ENCODE measurements around the gene RNU1-2.
"Not testable (repeated sequence)": the region's sequence is repeated elsewhere in the genome, so short reads cannot be mapped to it uniquely, and the experiment has no call there.

Gene RNU1-2

DNA sequence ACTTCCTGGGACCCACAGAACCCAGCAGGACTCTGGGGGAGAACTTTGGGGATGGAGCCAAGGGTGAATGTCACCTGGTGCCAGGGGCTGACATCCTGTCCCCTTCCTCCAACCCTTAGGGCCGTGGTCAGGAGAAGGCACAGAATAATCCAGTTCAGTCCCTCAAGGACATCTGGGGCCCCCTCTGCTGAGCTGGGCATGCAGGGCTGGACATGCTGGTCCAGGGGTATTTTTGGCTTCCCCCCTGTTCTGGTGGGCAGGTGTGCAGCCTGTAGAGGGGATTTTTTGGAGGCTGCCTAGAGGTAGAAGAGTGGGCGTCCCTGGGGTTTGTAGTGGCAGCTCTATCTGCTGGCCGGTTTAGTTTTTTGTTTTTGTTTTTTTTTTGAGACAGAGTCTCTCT is 22.6 kb downstream of the RNU1-2 start:
- TF ChIP-seq, protein P1, sequence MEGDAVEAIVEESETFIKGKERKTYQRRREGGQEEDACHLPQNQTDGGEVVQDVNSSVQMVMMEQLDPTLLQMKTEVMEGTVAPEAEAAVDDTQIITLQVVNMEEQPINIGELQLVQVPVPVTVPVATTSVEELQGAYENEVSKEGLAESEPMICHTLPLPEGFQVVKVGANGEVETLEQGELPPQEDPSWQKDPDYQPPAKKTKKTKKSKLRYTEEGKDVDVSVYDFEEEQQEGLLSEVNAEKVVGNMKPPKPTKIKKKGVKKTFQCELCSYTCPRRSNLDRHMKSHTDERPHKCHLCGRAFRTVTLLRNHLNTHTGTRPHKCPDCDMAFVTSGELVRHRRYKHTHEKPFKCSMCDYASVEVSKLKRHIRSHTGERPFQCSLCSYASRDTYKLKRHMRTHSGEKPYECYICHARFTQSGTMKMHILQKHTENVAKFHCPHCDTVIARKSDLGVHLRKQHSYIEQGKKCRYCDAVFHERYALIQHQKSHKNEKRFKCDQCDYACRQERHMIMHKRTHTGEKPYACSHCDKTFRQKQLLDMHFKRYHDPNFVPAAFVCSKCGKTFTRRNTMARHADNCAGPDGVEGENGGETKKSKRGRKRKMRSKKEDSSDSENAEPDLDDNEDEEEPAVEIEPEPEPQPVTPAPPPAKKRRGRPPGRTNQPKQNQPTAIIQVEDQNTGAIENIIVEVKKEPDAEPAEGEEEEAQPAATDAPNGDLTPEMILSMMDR (IDR thresholded peaks at IDR 0.05; ENCODE audit: borderline replicate concordance, insufficient read depth, low read depth, low read length): no peak
- no peak overlapping the region for H3K4me3 ChIP-seq (ENCODE audit: low read depth, low read length)

DNA sequence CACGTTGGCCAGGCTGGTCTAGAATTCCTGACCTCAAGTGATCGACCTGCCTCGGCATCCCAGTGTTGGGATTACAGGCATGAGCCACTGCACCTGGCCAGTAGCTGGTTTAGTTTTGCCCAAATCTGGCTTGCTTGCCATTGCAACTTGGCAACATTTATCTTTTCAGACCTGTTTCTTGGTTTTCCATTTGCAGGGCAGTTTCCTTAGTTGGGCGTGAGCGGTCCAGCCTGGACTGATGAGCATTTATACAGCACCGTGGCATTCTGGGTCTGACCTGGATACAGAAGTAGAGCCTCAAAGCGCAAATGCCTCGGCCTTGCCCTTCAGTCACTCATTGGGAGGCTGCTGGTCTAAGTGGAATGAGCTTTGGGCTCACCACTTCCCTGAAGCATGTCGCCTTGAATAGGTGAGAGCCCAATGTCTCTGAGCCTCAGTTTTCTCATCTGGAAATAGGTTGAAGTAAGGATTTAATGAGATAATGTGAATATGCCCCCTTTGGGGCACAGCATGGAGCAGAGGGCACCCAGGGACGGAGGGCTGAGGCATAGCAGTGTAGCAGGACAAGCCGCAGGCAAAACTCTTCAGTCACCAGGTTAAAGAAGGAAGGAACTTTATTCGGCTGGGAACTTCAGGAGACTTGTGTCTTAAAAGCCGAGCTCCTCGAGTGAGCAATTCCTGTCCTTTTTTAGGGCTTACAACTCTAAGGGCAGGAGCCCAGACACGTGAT is 23.3 kb downstream of the RNU1-2 start:
- not testable (repeated sequence) for H3K4me3 ChIP-seq (ENCODE audit: low read depth, low read length)

DNA sequence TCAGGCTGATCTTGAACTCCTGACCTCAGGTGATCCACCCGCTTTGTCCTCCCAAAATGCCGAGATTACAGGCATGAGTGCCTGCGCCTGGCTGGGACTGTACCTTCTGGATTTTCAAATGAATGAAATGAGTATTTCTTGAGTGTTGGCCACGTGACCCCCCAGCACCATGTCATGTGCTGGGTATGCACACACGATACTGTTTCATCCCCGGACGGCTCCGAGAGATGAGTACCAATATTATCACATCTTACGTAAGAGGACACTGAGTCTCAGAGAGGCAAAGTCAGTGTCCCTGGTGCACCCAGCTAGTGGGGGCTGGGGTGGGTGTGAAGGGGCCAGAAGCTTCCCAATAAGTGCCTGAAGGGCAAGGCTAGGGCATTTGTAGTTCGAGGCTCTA is 25.2 kb downstream of the RNU1-2 start:
- no peak overlapping the region for H3K4me3 ChIP-seq (ENCODE audit: low read depth, low read length)
- TF ChIP-seq, protein P1 (IDR thresholded peaks at IDR 0.05; ENCODE audit: borderline replicate concordance, insufficient read depth, low read depth, low read length): no peak

DNA sequence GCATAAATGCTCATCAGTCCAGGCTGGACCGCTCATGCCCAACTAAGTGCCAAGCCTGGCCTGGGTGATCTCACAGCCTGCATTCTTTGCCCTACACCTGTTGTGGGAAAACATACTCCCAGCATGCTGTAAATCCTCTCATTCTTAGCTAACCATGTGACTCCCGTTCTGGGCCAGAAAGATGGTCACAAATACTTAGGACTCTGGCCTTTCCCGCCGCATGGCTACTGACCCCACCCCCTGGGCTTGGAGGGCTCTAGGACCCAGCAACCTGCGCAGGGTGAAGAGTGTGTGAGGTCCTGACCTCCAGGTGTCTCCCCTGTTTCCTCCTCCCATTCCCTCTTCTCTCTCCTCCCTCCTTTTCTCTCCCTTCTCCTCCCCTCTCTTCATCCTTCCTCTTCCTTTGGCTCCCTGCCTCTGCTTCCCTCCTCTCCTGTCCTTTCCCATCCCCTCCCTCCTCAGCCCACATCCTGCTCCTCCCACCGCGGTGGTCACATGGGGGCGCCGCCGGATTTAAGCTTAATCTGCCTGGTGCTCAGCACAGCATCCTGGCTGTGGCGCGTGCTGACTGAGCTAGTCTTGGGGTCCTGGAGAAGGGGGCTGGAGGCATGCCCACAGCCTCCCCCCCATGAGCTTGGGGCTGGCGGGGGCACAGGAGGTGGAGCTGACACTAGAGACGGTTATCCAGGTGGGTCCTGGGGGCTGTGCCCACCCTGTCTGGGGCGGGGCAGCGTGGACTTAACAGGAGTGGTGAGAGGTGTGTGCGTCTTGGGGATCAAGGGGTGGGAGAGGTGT is 25.8 kb downstream of the RNU1-2 start, which contains the start of gene CROCC:
Gene CROCC, plus strand, starts transcription at position 541 of the 795 bp plus-strand sequence. Its CDS starts 88 bp downstream, at position 629.
- H3K4me3 ChIP-seq (ENCODE audit: low read depth, low read length): no peak within 1 kb of the TSS
- TF ChIP-seq, protein P1 (IDR thresholded peaks at IDR 0.05; ENCODE audit: borderline replicate concordance, insufficient read depth, low read depth, low read length): no peak

DNA sequence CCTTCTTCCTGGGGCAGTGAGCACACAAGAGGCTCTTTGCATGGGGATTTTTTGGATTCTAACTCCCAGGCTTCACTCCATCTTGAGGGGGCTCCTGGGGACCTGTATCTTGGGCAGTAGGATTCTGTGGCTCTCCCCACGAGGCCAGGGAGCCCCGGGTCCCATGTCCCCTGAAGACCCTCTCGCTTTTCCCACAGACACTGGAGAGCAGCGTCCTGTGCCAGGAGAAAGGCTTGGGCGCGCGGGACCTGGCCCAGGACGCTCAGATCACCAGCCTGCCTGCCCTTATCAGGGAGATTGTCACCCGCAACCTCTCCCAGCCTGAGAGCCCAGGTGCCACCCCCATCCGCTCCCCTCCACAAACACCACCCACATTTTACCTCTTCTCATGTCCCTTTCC is 26.7 kb downstream of the RNU1-2 start:
- no peak overlapping the region for H3K4me3 ChIP-seq (ENCODE audit: low read depth, low read length)
- TF ChIP-seq, protein P1 (IDR thresholded peaks at IDR 0.05; ENCODE audit: borderline replicate concordance, insufficient read depth, low read depth, low read length): no peak

DNA sequence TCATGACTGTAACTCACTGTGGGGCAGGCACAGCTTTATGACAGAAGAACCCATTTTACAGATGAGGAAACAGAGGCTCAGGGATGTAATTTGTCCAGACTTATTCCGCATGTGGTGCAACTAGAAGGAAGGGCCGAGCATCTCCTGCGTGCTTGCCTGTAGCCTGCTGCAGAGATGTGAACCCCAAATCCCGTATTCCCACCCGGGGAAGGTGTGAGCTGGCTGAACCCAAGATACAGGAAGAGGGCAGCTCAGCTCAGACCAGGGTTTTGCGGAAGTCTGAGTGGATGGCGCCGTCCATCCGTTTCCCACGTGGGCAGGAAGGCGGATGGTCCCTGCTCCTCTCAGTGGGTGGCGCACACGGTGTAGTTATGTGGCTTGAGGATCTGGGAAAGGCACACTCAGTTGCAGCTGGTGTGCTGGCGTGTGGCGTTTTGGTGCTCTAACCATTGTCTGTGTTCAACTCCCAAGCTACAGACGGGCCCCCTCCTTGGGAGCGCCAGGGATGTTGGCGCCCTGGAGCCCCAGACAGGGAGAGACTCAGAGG is 27.2 kb downstream of the RNU1-2 start:
- TF ChIP-seq, protein P1 (IDR thresholded peaks at IDR 0.05; ENCODE audit: borderline replicate concordance, insufficient read depth, low read depth, low read length): no peak
- H3K4me3 ChIP-seq (ENCODE audit: low read depth, low read length): no peak overlapping the region

DNA sequence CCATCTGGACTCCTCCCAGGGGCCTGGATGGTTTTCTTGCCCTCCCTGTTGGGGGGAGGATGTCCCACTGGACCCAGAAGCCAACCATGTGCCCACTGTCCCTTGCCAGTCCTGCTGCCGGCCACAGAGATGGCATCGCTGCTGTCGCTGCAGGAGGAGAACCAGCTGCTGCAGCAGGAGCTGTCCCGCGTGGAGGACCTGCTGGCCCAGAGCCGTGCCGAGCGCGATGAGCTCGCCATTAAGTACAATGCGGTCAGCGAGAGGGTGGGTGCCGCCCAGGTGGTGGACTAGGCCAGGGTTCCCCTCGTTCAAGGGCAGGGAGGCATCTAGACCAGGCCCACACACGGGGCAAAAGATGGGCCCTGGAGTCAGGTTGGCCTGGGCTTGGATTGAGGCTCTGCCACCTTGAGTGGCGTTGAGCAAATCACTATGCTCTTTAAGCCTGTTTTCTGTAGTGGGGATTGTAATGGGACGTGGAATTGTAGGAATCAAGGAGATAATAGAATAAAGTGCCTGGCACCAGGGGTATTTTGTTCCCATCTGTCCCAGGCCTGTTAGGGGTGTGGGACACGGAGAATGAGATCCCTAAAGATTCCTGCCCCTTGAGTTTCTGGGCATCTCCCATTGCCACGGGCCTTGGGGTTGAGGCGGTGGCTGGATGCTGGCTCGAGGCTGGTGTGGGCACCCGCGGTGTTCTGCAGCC is 28.6 kb downstream of the RNU1-2 start:
- no peak overlapping the region for H3K4me3 ChIP-seq (ENCODE audit: low read depth, low read length)
- TF ChIP-seq, protein P1 (IDR thresholded peaks at IDR 0.05; ENCODE audit: borderline replicate concordance, insufficient read depth, low read depth, low read length): no peak
